ENCODE data around the gene RPIA. TPM values are rescaled to one million over a fixed set of nuclear protein-coding genes. Genes with fewer than 3 reads are reported as not detected.

Gene RPIA
- total RNA-seq (2022; extraction: Qiagen RNA extraction): 26.3 to 27.9 TPM (median 27.1 TPM) in 5 replicates

DNA sequence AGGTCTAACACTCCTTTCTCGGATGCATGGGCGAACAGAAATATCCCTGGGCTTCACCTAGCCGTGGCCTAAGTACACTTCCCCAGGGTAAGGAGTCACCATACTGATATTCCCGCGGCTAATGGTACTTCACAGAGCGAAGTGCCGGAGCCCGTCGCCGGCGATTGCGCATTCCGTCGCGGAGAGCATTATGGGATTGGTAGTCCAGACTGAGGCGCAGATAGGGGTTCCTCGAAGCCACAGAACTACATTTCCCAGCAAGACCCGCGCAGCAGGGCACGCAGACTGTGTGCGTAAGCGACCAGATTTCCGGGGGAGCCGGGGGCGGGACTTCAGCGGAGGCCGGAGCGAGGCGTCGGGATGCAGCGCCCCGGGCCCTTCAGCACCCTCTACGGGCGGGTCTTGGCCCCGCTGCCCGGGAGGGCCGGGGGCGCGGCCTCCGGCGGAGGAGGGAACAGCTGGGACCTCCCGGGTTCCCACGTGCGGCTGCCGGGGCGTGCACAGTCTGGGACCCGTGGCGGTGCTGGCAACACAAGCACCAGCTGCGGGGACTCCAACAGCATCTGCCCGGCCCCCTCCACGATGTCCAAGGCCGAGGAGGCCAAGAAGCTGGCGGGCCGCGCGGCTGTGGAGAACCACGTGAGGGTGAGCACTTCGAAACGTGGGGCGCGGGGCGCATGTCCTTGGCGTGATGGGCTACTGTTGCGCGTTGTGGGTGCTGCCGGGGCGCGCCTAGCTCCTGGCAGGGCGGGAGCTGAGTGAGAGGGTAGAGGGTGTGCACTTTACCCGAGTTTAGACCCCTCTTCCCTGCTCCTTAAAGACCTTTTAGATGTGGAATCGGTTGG lies at the start of gene RPIA:
Gene RPIA, plus strand, starts transcription at position 335 of the 845 bp plus-strand sequence. Its CDS starts 26 bp downstream, at position 361.

Other genes starting within 250 kb of the RPIA start
- gene FOXI3, start 239.0 kb upstream of the RPIA start, total RNA-seq (2022; extraction: Qiagen RNA extraction): 0.06 to 0.07 TPM in 2 of 5 replicates, not detected in the others
- gene EIF2AK3, start 64.2 kb upstream of the RPIA start, total RNA-seq (2022; extraction: Qiagen RNA extraction): 29.3 to 42.0 TPM (median 40.0 TPM) in 5 replicates

Measured in A549 treated with Mapracorat at 1 μM for 4 hours (cell line).